ENCODE measurements around the gene TECPR2. TPM values are rescaled to one million over a fixed set of nuclear protein-coding genes. Genes with fewer than 3 reads are reported as not detected.

Gene TECPR2
- total RNA-seq, 1 experiment from 2014 or later, result 21.3 TPM

- no peak overlapping the region for H3K27ac Mint-ChIP-seq
- POLR2A ChIA-PET, result no interaction called here
- no peaks in the 10 kb centered on the region for H3K9me3 Mint-ChIP-seq
- H3K27me3 Mint-ChIP-seq (ENCODE audit: low read depth), result no peaks in the 10 kb centered on the region
- CTCF ChIA-PET, result interaction anchor here (5.7 kb wide), 1 partner anchor 59 kb away, joined by 64 read pairs; no protein-coding TSS in a partner anchor
- H3K4me3 Mint-ChIP-seq, result no peak overlapping the region
- peaks cover 6% of the 10 kb centered on the region for H3K4me1 Mint-ChIP-seq
- no peak for DNase-seq (ENCODE audit: low spot score)
- H3K36me3 Mint-ChIP-seq, result peaks cover 25% of the 10 kb centered on the region
- no peak for ATAC-seq
- TF ChIP-seq ZNF232 (CRISPR knock-in tag; IDR thresholded peaks at IDR 0.05), result no peak
- no peak for TF ChIP-seq ZSCAN18 (CRISPR knock-in tag; IDR thresholded peaks at IDR 0.05)
- no peak for TF ChIP-seq ZNF532 (CRISPR knock-in tag; IDR thresholded peaks at IDR 0.05; ENCODE audit: borderline replicate concordance)
- no peak for TF ChIP-seq ZBTB43 (CRISPR knock-in tag; IDR thresholded peaks at IDR 0.05)
- TF ChIP-seq GTF2I (CRISPR knock-in tag; conservative IDR thresholded peaks at IDR 0.05), result no peak
- no peak for TF ChIP-seq NR3C1 (CRISPR knock-in tag; conservative IDR thresholded peaks at IDR 0.05; ENCODE audit: low read depth)
- TF ChIP-seq MLX (CRISPR knock-in tag; IDR thresholded peaks at IDR 0.05), result no peak
- no peak for TF ChIP-seq USF1 (CRISPR knock-in tag; IDR thresholded peaks at IDR 0.05)
- TF ChIP-seq KAT7 (CRISPR knock-in tag; IDR thresholded peaks at IDR 0.05; ENCODE audit: borderline replicate concordance), result no peak
- no peak for TF ChIP-seq IRF2 (CRISPR knock-in tag; IDR thresholded peaks at IDR 0.05; ENCODE audit: borderline replicate concordance, low read depth)
- no peak for TF ChIP-seq CBFB (CRISPR knock-in tag; IDR thresholded peaks at IDR 0.05; ENCODE audit: low read depth)
- TF ChIP-seq AFF4 (CRISPR knock-in tag; IDR thresholded peaks at IDR 0.05; ENCODE audit: borderline replicate concordance), result no peak
- TF ChIP-seq NR2C2 (CRISPR knock-in tag; IDR thresholded peaks at IDR 0.05), result no peak
- no peak for TF ChIP-seq SP1 (CRISPR knock-in tag; conservative IDR thresholded peaks at IDR 0.05)
- TF ChIP-seq TCF7 (CRISPR knock-in tag; IDR thresholded peaks at IDR 0.05; ENCODE audit: low read depth), result no peak
- no peak for TF ChIP-seq ZBTB21 (CRISPR knock-in tag; IDR thresholded peaks at IDR 0.05; ENCODE audit: borderline replicate concordance)
- no peak for TF ChIP-seq MXD4 (CRISPR knock-in tag; IDR thresholded peaks at IDR 0.05; ENCODE audit: borderline replicate concordance)
These were observed 77.7 kb downstream of the TECPR2 start for GRCh38 chr14:102440392-102440791.
